KMS-11 (cell line): ENCODE measurements around the gene FAM174A.

Experiments used
- H2AFZ ChIP-seq: fragments of 200-600 bp; sonication (generic); 2 replicates; pipeline ENCODE4 v1.6.1; 2016; ENCODE audit warnings: antibody characterized with exemption, mixed run types, low read depth
- H3K27ac ChIP-seq: fragments of 200-600 bp; sonication (generic); 2 replicates; pipeline ENCODE4 v1.6.1; 2016; ENCODE audit warnings: mild to moderate bottlenecking, mixed run types
- H3K27me3 ChIP-seq: fragments of 200-600 bp; sonication (generic); 2 replicates; pipeline ENCODE4 v1.6.1; 2017; ENCODE audit warnings: mild to moderate bottlenecking, low read depth, mixed run types, moderate library complexity; ENCODE audit not compliant: insufficient read depth
- H3K36me3 ChIP-seq: fragments of 200-600 bp; sonication (generic); 2 replicates; pipeline ENCODE4 v1.6.1; 2017; ENCODE audit warnings: mild to moderate bottlenecking, mixed run types; ENCODE audit not compliant: insufficient read depth
- H3K4me1 ChIP-seq: fragments of 200-600 bp; sonication (generic); 2 replicates; pipeline ENCODE4 v1.6.1; 2016; ENCODE audit warnings: mild to moderate bottlenecking, low read depth, mixed run types; ENCODE audit not compliant: poor library complexity, severe bottlenecking
- H3K4me2 ChIP-seq: fragments of 200-600 bp; sonication (generic); 2 replicates; pipeline ENCODE4 v1.7.0; 2016; ENCODE audit warnings: mild to moderate bottlenecking, mixed run types
- H3K4me3 ChIP-seq: fragments of 200-600 bp; sonication (generic); IDR thresholded peaks from 2 replicates; pipeline ENCODE4 v1.6.1; 2017; ENCODE audit warnings: low read depth, low read length, mixed read lengths; ENCODE audit not compliant: insufficient read depth
- H3K79me2 ChIP-seq: fragments of 200-600 bp; sonication (generic); 2 replicates; pipeline ENCODE4 v1.6.1; 2016; ENCODE audit warnings: low read depth, mixed run types; ENCODE audit not compliant: insufficient read depth
- H3K9ac ChIP-seq: fragments of 200-600 bp; sonication (generic); 2 replicates; pipeline ENCODE4 v1.6.1; 2016; ENCODE audit warnings: mild to moderate bottlenecking, mixed run types
- H4K20me1 ChIP-seq: fragments of 200-600 bp; sonication (generic); 2 replicates; pipeline ENCODE4 v1.6.1; 2016; ENCODE audit warnings: mild to moderate bottlenecking, mixed run types; ENCODE audit not compliant: insufficient read depth
- TF ChIP-seq, protein P1 (sequence below): fragments of 200-600 bp; sonication (generic); conservative IDR thresholded peaks from 2 replicates; pipeline ENCODE4 v1.6.1; 2017; ENCODE audit warnings: low read depth, mild to moderate bottlenecking, antibody characterized with exemption, low read length, moderate library complexity, mixed read lengths

Gene FAM174A

DNA sequence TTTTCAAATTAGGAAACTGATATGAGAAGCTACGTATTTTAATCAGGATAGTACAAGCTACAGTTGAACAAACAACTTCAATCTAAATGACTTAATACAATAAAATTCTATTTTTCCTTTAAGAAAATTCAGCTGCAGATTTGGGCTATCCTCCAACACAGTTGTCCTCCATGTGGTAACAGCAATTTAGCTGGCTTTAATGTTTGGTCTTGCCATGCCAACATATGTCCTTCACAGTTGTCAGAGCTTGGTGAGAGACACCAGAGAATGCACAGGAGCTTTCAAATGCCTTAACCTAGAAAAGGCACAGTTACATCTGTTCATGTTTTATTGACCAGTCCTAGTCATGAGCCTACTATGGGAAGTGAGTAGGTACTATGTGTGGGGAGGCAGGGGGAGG lies 10.8 kb downstream of the FAM174A start:
- TF ChIP-seq, protein P1, sequence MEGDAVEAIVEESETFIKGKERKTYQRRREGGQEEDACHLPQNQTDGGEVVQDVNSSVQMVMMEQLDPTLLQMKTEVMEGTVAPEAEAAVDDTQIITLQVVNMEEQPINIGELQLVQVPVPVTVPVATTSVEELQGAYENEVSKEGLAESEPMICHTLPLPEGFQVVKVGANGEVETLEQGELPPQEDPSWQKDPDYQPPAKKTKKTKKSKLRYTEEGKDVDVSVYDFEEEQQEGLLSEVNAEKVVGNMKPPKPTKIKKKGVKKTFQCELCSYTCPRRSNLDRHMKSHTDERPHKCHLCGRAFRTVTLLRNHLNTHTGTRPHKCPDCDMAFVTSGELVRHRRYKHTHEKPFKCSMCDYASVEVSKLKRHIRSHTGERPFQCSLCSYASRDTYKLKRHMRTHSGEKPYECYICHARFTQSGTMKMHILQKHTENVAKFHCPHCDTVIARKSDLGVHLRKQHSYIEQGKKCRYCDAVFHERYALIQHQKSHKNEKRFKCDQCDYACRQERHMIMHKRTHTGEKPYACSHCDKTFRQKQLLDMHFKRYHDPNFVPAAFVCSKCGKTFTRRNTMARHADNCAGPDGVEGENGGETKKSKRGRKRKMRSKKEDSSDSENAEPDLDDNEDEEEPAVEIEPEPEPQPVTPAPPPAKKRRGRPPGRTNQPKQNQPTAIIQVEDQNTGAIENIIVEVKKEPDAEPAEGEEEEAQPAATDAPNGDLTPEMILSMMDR: no peak
- Histone ChIP-seq H3K36me3 (no peaks in the 10 kb centered on the region), H3K79me2 (no peaks in the 10 kb centered on the region), H3K27me3 (no peaks in the 10 kb centered on the region), H2AFZ (no peak overlapping the region), H3K4me2 (no peak overlapping the region), H3K4me1 (peaks cover 13% of the 10 kb centered on the region), H3K4me3 (no peak overlapping the region), H4K20me1 (no peaks in the 10 kb centered on the region), H3K27ac (no peak overlapping the region), H3K9ac (no peak overlapping the region)

DNA sequence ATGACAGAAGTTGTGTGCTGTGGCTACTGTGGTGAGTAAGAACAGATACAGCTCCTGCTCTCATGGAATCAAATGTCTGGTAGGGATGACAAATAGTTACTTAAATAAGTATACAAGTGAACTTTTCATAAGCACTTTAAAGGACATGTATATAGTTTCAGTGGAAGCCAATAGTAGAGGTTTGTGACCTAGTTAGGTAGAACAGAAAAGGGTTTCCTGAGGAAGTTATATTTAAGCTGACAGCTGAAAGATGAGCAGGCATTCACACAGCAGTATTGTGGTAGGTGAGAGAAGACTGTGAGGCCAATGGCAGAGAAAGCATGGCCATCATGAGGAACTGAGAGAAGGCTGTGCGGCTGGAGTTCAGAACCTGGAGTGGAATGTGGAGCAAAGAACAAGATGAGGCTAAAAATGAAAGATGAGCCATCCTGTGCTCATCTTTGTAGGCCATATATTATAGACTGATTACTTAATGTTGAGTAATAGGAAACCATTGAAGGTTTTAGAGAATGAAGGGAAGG lies 15.4 kb downstream of the FAM174A start:
- no peak overlapping the region for H3K27ac ChIP-seq
- no peaks in the 10 kb centered on the region for H3K27me3 ChIP-seq
- H2AFZ ChIP-seq: no peak overlapping the region
- H3K4me3 ChIP-seq: no peak overlapping the region
- H3K36me3 ChIP-seq: no peaks in the 10 kb centered on the region
- H3K4me1 ChIP-seq: peaks cover 13% of the 10 kb centered on the region
- no peak overlapping the region for H3K9ac ChIP-seq
- no peaks in the 10 kb centered on the region for H4K20me1 ChIP-seq
- H3K79me2 ChIP-seq: no peaks in the 10 kb centered on the region
- no peak overlapping the region for H3K4me2 ChIP-seq
- TF ChIP-seq, protein P1: no peak

DNA sequence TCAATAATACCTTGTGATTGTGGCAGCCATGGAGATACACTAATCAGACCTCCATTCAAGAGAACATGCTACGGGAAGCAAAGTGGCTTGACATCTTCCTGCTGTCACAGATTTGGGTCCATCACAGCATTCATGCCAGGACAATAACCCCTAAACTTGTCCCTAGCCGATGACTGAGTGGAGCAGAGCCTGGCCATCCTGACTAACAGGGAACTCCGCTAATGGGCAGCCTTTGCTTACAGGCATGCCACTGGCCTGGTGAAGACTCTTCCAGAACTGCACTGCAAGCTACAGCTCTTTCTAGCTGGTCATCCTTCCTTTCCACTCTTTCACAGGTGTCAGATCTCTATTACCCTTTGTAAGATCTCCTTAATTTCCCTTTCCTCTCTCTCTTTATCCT lies 16.0 kb downstream of the FAM174A start:
- no peak overlapping the region for H2AFZ ChIP-seq
- H3K4me3 ChIP-seq: no peak overlapping the region
- H3K27me3 ChIP-seq: no peaks in the 10 kb centered on the region
- H3K4me2 ChIP-seq: no peak overlapping the region
- no peak overlapping the region for H3K27ac ChIP-seq
- no peaks in the 10 kb centered on the region for H4K20me1 ChIP-seq
- H3K4me1 ChIP-seq: peaks cover 13% of the 10 kb centered on the region
- no peak overlapping the region for H3K9ac ChIP-seq
- no peaks in the 10 kb centered on the region for H3K36me3 ChIP-seq
- no peaks in the 10 kb centered on the region for H3K79me2 ChIP-seq
- TF ChIP-seq, protein P1: no peak

DNA sequence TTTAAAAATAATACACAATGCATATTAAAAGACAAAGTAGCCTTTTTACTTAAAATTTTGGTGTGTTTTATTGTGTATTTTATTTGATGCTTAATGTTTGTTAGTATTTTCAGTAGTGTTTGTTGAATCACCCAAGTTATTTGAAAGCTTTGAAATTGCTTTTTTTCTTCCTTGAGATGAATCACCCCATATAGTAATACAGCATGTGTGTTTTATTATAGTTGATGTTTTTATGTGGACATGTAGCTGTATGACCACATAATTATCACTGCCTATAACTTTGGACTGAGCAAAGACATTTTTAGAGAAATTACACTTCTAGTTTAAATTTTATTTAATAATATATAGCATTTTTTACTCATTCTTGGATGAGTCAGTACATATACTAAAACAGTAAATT lies 18.0 kb downstream of the FAM174A start:
- TF ChIP-seq, protein P1: no peak
- Histone ChIP-seq H3K9ac (no peak overlapping the region), H3K4me3 (no peak overlapping the region), H4K20me1 (no peaks in the 10 kb centered on the region), H3K27me3 (no peaks in the 10 kb centered on the region), H3K4me1 (peaks cover 13% of the 10 kb centered on the region), H3K4me2 (no peak overlapping the region), H3K79me2 (no peaks in the 10 kb centered on the region), H3K36me3 (no peaks in the 10 kb centered on the region), H3K27ac (no peak overlapping the region), H2AFZ (no peak overlapping the region)
